ENCODE data around the gene NSMCE1.

Gene NSMCE1

GRCh38 chr16:27191352-27191924 is 77.1 kb downstream of the NSMCE1 start:
- no peak for DNase-seq

DNA sequence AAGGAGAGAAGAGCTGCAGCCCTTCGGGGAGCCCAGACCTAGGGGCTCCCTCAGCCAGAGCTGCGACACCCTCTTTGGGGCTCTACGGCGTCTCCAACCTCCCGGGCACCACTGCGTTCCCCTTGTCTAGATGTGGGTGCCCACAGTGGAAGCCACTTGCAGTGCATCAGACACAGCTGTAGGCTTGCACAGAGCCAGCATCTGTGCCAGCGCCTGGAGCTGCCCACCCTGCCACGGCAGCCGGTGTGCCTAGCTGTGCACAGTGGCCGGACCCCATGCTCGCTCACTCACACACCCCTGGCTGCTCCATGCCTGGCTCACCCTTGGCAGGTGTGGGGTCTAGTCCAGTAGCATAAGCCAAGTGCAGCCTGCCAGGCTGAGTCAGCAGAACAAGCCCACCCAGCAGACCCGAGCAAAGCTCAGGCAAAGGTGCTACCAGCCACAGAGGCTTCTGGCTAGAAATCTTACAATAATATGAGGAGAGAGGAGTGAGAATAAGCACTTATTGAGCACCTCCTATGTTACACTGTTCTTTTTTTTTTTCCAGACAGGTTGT is 78.2 kb downstream of the NSMCE1 start:
- no peak for DNase-seq

DNA sequence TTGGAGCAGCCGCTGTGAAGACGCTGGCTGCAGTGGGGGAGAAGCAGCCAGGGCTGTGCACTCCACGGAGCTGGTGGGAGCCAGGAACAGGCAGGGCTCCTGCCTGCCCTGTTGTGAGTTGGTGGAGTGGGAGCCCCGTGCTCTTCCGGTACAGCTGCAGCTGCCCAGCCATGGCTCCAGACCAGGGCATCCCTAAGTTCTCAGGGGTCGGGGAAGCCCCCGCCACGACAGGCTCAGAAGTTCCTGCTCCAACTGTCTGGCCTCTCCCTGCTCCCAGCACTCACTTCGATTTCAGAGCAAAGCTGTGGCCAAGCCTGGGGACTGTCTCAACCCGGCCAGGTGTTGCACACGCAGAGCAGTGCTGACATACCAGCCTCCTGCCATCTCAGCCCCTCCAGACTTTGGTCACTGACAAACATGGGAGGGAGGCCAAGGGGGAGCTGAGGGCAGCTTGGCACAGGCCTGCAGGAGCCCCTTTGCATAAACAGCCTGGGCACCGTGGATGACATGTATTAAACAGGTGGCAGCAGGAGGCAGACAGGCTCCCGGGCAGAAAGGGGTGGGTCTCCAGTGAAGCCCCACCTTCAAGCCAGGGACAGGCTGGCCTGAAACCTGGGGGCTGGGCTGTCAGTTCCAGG is 79.1 kb downstream of the NSMCE1 start:
- peak; percentile 51 for DNase-seq

GRCh38 chr16:27188633-27189032 is 79.9 kb downstream of the NSMCE1 start:
- no peak for DNase-seq

DNA sequence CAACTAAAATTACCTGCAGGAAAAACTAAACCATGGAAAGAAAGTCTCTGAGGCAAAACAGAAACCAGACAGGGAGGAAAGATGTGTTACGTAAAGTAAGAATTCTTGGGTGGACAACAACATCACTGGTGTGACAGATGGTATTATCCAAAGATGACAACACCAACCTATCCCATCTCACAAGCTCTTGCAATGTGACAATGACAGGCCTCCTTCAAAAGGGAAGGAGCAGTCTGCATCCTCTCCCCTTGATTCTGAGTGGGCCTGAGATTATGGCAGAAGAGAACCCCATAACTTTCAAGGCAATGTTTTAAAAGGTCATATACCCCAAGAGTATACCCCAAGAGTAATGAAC is 82.8 kb downstream of the NSMCE1 start:
- no peak for DNase-seq

GRCh38 chr16:27182906-27183405 is 85.6 kb downstream of the NSMCE1 start:
- no peak for DNase-seq

- no peak for DNase-seq
These were observed 87.4 kb downstream of the NSMCE1 start for GRCh38 chr16:27181019-27181790.

DNA sequence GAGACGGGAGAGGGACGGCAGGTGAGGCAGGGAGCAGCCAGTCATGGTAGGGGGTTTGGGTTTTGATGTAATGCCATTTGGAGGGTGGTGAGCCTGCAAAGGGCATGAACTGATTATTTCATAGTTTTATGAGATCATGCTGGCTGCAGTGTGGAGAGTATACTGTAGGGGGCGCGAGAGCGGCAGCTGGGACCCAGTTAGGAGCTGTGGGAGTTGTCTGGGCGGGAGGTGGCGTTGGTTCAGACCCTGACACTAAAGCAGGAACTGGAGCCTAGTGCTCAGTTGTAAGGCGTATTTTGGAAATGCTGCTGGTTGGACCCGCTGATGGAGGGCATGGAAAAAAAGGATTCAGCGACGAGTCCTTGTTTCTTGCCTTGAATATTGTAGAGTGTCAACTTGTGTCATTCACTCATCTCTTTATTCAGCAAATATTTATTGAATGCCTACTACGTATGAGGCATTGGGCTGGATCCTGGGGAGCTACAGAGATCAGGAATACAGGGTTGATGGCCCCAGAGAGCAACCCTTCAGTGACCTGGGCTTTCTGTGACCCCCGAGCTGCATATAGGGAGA is 89.0 kb downstream of the NSMCE1 start:
- DNase-seq = peak; percentile 84

DNA sequence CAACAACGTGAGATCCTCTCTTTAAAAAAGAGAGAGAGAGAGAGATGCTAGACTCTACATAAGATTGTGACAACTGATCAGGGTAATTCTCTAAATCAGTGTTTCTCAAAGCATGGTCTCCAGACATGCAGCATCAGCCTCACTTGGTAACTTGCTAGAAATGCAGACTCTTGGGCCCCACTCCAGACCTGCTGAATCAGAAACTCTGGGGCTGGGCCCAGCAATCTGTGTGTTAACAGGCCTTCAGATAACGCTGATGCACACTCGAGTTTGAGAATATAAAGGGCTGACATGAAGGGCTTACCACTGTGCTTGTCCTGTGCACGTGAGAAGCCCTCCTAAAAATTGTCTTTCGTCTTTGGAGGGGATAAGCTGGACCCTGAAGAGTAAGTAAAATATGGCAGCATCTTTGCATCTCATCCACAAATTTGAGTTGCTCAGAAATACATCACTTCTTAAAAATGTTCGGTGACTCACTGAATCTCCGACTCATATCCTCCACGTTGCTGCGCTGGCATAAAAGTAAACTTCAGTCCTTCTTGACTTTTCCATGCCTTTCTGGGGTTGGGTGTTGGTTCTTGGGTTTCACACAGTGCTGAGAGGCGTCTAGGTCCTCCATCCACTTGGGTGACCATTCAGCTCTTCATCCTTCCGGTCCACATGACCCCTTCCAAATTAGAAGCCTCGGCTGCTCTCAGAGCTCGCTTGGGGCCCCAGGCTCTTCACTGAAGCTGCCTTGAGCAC is 91.4 kb downstream of the NSMCE1 start:
- DNase-seq = no peak

- no peak for DNase-seq
These were observed 92.7 kb downstream of the NSMCE1 start for GRCh38 chr16:27175888-27176287.

All from right forelimb (tissue), 1 donor.